ENCODE results near the gene HNRNPAB.
"Not testable (repeated sequence)": the region's sequence is repeated elsewhere in the genome, so short reads cannot be mapped to it uniquely, and the experiment has no call there.

The HNRNPAB gene

GRCh38 chr5:178249191-178249989 is 45.1 kb downstream of the HNRNPAB start:
- no peaks in the 10 kb centered on the region for H3K36me3 ChIP-seq
- no peaks in the 10 kb centered on the region for H3K9me3 ChIP-seq
- H3K4me1 ChIP-seq: no peaks in the 10 kb centered on the region
- no peak overlapping the region for H3K4me3 ChIP-seq (ENCODE audit: low read depth, low read length)
- TF ChIP-seq CTCF (IDR thresholded peaks at IDR 0.05; ENCODE audit: low read depth, low read length): no peak
- H3K27me3 ChIP-seq: no peaks in the 10 kb centered on the region
- DNase-seq: no peak

GRCh38 chr5:178250263-178250662 is 45.9 kb downstream of the HNRNPAB start:
- DNase-seq: no peak
- Histone ChIP-seq H3K4me3 (ENCODE audit: low read depth, low read length) (no peak overlapping the region), H3K9me3 (no peaks in the 10 kb centered on the region), H3K36me3 (no peaks in the 10 kb centered on the region), H3K27me3 (no peaks in the 10 kb centered on the region), H3K4me1 (no peaks in the 10 kb centered on the region)
- TF ChIP-seq CTCF (IDR thresholded peaks at IDR 0.05; ENCODE audit: low read depth, low read length): no peak

- H3K4me1 ChIP-seq: no peaks in the 10 kb centered on the region
- H3K4me3 ChIP-seq (ENCODE audit: low read depth, low read length): no peak overlapping the region
- no peaks in the 10 kb centered on the region for H3K36me3 ChIP-seq
- no peaks in the 10 kb centered on the region for H3K27me3 ChIP-seq
- no peak for DNase-seq
- no peaks in the 10 kb centered on the region for H3K9me3 ChIP-seq
- no peak for TF ChIP-seq CTCF (IDR thresholded peaks at IDR 0.05; ENCODE audit: low read depth, low read length)
Measured at GRCh38 chr5:178252258-178252657, 47.9 kb downstream of the HNRNPAB start.

- H3K4me1 ChIP-seq; H3K4me3 ChIP-seq (ENCODE audit: low read depth, low read length); H3K9me3 ChIP-seq; DNase-seq; H3K27me3 ChIP-seq; H3K36me3 ChIP-seq: not testable (repeated sequence)
Measured at GRCh38 chr5:178253632-178254031, 49.3 kb downstream of the HNRNPAB start.

GRCh38 chr5:178256746-178257145 is 52.4 kb downstream of the HNRNPAB start:
- Histone ChIP-seq H3K9me3 (no peaks in the 10 kb centered on the region), H3K4me3 (ENCODE audit: low read depth, low read length) (no peak overlapping the region)

GRCh38 chr5:178257650-178258049 is 53.3 kb downstream of the HNRNPAB start:
- Histone ChIP-seq H3K4me1 (no peaks in the 10 kb centered on the region), H3K36me3 (no peaks in the 10 kb centered on the region), H3K27me3 (no peaks in the 10 kb centered on the region), H3K4me3 (ENCODE audit: low read depth, low read length) (no peak overlapping the region), H3K9me3 (no peaks in the 10 kb centered on the region)
- no peak for DNase-seq
- TF ChIP-seq CTCF (IDR thresholded peaks at IDR 0.05; ENCODE audit: low read depth, low read length): no peak

More at GRCh38 chr5:178256746-178257145, 52.4 kb downstream of the HNRNPAB start:
- TF ChIP-seq CTCF (IDR thresholded peaks at IDR 0.05; ENCODE audit: low read depth, low read length): no peak
- no peaks in the 10 kb centered on the region for H3K36me3 ChIP-seq
- H3K4me1 ChIP-seq: no peaks in the 10 kb centered on the region
- no peak for DNase-seq
- H3K27me3 ChIP-seq: no peaks in the 10 kb centered on the region

All from BE2C (cell line).